HG02678 (cell line): ENCODE results near the gene EBF3.

Experiments used
- ATAC-seq: cut with Tn5 transposase; IDR thresholded peaks from one replicate; pipeline ENCODE4 v1.9.1; 2021; ENCODE audit warnings: mild to moderate bottlenecking, moderate library complexity; ENCODE audit not compliant: unreplicated experiment

The EBF3 gene

DNA sequence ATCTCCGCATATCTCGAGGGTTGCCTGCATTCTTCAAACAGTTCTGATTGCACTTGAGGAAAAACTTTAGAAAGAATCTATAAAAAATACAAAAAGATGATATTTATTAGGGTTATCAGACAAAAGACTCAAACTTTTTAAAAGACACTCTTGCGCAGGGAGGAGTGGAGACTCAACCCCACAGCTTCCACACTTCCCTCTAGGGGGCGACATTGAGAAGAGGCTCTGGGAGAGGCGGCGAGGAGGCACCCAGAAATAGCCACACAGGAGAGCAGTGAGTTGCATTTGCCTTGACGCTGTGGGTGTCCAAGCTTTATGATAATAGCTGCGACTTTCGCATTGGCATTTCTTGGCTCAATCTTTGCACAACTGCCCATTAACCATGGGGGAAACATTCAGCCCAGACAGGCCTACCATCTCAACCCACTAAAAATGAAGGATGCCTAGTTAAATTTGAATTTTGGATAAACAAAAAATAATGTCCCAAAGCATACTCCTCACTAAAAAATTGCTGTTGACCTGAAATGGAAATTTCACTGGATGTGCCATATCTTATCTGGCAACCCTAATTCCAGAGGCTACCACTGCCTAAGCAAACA, 86.2 kb downstream of the EBF3 start:
- no peak for ATAC-seq

DNA sequence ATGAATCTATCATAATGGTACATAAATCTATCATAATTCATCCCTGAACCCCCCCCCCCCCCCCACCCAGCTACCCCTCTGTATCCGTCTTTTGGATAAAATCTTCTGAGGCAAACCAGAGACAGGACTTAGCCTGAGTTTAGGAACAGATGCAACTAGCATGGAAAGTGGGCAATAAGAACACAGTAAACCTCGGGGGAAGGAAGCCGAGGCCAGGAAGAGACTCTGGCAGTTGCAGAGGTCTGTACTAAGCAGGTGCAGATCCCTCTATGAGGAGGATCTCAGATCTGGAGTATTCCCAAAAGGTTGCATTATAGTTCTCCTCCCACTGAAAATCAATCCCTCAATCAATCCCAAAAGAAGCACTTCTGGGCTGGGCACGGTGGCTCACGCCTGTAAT, 87.2 kb downstream of the EBF3 start:
- ATAC-seq = no peak

DNA sequence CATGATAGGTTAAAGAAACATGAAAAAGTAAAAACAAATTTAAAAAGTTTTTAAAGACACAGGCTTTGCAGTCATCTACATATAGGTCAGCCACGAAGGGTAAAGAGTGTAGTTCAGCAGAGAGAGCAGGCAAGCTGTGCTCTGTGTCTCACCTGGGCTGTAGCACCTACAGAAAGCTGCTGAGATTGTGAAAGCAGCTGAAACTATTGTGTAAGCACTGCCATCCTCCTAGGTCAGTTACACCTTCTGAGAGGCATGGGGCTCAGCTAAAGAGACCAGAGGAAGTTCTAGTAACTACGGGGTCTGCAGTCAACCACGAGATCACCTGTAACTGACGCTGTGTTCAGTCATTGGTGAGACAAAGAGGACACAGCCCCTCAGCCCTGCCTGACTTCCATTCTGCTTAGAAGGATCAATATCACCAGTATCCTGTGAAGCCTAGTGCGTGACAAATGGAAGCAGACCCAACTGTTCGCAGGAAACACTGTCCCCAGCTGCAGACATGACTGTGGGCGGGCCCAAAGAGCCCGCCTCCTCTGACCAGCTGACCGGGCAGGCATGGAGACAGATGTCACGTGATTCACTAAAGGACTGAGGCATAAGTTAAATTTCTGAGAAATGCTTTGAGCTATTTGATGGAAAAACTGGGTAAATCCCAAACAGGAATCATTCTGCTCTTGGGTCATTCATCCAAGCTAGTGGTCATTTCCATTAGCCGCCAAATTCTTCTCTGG, 87.9 kb downstream of the EBF3 start:
- ATAC-seq = no peak

DNA sequence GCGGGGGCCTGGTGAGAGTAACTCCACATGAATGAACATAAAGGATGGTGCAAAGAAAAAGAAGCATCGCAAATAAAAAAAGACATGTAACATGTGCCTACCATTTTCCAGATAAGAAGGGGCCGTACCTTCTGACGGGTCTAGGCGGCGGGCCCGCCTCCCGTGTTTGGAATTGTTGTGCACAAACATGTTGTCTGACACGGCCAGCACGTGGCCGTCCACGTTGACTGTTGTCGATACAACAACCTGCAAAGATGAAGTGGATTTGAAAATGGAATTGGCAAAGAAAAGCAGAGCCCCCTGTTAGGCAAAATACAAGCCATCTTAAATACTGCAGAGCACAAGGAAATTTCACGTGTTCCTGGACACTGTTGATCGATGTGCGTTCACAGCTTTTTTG, 90.7 kb downstream of the EBF3 start:
- ATAC-seq = no peak

DNA sequence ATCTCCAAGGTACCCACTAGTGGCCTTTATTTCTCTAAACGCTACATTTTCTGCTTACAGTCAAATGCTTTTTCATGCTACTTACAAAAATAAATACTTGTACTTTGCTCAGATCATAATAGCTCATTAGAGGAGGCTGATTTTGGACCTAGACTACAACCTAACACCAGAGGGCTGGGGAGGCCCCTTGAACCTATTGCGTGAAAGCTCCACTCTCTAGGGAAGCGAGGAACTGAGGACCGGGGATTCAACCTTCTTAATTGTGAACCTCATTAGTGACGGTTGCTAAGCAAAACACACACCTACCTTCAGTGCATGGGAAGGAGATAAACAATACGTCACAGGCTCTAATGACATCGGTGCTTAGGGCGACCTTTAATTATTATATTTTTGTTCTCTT, 92.1 kb downstream of the EBF3 start:
- ATAC-seq = no peak

DNA sequence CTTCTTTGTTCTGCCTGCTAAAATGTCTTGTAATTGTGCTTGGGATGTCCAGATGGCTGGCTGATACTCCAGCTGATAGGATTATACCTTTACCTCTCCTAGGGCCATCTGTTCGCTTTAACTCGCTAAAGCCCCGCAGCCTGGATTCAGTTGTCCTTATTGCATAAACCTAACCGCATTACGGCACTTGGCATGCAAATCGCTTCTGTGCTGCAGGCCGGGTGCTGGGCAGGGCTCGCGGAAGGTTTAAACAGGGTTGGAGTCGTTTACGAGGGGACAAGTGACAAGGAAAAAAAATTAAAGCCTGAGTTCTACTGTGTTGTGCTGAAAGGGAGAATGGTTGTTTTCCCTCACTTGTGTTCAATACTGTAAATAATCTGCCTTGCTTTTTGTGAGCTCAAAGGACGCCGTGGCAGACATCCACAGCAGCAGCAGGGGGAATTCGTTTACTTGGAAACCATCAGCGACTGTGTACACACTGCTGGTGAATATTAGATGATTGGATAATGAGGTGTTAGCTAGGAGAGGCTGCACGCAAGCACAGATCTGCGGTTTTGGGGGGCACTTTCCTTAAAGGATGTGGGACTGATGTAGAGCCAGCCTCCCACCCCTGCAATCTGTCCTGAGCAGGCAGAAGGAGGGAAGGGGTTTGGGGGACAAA, 93.0 kb downstream of the EBF3 start:
- ATAC-seq = no peak

DNA sequence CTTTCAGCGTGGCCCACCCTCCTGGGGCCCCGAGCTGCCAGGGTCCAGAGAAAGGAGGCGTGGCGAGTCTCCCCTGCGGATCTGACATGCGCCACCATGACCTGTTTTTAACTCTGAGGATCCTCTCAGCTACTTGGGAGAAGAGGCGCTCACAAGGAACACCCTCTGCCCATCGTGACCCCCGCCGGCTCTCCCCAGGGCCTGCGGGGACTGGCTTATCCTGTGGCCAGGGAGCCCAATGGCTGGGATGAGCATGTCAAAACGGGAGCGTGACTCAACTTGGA, 93.7 kb downstream of the EBF3 start:
- ATAC-seq = no peak

DNA sequence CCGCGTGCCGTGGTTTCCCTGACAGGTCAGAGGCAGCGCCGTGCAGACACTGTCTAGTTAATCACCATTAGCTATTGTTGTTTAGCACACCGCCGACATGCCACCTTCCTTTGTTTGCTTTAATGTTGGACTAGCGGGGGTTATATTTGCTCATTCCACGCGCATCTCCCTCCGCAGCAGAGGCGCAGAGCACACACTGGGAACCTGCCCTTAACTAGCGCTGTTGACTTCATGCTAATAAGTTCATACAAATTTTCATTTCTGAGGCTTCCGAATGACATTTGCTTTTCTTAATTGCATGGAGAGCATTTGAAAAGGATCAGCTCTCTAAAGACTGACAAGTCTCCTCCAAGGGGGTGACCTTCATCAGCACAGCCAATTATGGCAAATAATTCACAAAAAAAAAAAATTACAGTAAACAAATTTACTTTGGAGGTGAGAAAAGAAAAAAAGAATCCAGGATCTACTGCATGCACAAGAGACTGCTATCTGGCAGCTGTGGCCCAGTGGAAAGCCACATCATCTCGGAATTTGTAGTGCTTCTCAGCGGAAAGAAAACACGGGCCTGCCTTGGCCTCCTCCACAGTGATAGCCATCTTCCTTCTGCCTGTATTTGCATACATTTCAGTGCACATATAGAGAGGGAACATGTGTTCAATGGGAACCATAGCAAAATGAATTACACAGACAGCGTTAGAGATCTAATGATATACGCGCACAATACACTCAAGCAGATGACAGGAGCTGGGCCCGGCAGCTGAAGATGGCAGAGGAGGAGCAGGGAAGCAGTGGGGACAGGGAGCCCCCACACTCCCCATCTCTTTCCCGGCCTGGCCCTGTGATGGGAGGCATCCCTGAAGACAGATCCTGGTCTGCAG, 94.2 kb downstream of the EBF3 start:
- no peak for ATAC-seq

DNA sequence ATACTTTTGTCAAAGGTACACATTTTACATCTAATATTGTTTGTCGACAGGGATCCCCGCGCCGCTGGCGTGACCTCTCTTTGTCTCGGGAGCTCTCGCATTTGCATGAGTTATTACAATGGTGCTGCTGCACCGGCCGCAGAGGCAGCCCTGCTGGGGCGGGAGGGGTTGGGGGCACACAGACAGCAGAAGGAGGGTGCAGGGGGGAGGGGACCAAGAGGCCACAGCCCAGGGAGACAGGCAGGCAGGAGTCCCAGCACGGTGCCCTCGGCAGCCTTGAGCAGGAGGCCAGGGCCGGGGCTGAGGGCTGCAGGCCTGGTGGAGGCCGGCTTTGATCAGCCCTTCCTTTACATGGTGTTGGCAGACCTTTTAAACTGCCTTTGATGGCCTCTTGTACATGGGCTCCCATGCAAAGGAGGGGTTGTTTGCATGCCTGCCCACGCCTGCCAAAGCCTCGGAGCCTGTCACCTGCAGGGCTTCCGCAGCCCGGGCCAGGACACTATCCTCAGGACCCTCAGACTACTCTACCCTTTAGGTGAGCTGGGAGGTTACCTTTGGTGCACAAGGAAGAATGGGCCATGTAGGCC, 95.5 kb downstream of the EBF3 start:
- ATAC-seq = no peak

DNA sequence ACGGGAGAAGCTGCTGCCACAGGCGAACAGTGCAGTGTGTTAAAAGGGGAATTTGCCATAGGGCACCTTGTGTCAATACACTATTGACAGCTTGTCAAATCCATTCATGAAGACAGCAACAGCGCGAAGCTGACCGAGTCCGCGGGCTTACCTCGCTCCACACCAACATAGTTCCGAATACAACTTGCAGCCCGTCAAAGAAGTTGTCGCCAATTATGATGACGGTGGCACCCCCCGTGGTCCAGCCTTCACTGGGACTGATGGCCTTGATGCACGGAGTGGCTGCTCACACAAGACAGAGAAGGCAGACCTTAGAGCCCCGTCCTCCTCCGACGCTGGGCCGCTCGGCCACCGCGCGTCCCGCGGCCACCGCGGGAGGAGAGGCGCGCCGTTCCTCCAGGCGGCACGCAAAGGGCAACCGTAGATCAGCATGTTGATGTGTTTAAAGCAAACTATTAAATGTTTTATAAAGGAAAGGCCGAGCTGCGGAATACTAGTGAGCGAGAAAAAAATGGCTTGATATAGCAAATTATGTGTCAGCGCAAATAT, 96.4 kb downstream of the EBF3 start:
- no peak for ATAC-seq

DNA sequence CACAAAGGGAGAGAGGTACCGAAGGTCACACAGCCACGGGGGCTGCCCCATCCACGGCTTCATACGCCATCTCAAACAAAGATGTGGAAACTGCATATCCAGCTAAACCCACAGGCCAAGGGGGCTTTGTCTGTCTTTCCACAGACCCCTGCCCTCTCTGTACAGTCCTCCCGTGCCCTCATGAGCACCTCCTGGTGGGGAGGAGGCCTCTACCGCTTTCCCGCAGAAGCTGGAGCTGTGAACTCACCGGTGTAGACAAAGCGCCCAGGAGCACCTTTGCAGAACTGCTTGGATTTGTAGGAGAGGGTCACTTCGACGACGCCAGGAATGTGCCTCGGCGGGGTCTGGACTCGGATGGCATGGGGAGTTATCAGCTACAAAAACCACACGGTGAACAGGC, 97.2 kb downstream of the EBF3 start:
- no peak for ATAC-seq

DNA sequence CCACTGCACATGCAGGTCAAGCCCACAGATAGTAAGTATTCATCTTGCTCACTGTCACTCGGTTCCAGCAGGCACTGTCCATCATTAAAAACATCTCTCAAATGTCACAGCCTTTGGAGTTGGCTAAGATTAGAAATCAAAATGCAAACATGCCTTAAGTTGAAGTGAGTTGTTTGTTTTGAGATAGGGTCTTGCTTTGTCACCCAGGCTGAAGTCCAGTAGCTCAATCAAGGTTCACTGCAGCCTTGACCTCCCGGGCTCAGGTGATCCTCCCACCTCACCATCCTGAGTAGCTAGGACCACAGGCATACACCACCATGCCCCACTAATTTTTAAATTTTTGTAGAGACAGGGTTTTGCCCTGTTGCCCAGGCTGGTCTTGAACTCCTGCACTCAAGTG, 98.1 kb downstream of the EBF3 start:
- ATAC-seq = no peak

DNA sequence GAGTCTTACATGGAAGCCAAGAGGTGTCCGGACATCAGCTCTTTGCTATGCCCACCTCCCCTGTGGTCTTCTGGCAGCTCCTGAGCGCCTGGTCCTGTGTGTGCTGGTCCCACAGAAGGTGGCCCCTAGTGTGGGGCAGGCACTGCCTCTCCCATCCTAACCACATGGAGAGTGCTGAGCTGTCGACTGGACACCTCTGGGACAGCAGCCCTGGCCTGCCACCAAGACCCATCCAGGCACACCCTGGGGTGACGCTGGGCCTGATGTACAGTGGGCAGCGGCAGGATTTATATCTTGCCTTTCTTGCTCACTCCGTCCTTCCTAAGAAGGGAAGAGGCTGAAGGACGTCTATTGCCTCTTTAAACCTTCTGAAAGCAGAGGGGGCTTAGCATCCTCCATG, 98.7 kb downstream of the EBF3 start:
- no peak for ATAC-seq

DNA sequence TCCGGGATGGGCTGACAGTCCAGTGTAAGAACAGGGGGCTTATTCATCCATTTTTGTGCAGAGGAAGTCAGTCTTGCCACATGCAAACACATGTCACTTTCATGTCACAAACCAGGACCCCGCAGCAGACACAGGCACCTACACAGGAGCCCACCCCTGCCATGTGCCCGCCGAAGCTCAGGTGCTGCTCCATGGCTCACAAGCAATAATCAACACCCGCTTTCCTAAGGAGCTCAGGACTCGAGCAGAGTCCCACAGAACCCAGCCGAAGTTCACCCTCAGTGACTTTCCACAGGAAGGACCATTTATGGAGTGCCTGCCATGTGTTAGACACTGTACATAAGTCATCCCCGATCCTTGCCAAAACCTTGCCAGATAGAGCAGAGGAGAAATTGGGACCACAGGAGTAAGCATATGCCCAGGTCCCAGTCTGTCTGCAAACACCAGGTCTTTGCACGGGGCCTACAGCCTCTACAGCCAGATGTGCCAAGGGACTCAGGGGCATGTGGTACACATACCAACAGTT, 99.4 kb downstream of the EBF3 start:
- no peak for ATAC-seq

DNA sequence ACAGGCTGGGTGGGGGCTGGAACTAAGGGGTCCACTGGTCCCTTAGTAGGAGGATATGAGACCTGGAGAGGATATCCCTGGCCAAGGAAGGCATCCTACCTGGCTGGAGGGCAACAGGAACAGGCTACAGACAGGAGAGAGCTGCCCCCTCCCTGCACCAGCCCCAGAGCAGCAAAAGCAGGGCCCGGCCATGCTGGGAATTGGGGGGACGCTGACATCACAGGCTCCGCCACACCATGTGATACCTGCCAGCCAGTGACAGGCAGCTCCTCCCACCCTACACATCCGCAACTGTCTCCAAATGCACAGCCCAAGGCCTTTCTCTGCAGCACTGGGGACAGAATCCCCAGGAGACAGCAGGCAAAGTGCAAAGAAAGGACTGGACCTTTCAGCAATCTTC, 100.0 kb downstream of the EBF3 start:
- ATAC-seq = no peak

DNA sequence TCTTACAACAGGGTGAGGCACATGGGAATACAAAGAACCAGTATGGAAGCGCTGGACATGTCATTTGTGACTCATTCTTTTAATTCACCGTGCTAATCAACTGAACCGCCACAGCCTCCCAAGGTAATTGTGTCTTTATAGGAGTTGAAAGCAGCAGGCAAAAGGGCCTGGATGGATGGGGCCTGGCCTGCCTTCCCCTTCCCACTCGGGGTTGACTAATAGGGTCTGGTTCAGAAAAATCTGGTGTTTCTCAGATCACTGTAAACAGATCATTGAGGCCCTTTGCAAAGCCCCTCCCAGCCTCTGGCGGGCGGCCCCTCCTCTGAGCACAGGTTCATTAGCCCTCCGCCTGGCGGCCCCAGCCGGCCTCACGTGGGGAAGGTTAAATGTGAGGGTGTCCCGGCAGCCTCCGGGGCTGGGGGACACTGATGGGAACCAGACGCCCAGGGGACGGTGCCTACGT, 100.8 kb downstream of the EBF3 start:
- no peak for ATAC-seq

DNA sequence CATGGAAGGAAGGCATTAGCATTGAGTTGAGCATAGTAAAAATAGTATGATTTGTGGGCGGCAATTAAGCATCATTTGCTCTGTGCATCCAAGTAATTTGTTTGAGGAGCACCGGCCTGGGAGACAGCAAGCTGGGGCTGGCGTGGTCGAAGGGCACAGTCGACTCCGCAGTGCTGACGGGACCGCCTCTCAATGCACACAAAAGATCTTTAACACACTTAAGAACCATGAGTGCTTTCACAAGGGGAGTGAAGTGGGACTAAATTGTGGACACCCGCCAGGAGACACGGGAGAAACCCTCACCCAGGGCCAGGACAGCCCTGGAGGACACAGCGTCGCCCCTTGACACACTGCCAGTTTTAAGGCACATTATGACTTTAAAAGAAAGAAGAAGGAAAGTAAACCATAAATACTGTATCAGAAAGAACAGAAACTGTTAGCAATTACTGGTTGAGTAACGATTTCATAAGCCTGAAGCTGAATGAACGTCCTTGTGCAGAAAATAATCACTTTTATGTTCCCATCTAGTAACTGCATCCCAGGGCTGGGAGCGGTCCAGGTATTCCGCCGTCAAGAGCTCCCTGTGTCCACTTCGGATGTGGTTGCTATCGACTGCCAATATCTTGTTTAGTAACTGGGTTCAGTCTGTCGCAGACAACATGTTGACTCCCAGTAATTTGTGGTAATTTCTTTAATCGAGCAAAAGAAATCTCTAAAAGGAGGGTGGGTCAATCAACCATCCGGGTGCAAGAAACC, 102.1 kb downstream of the EBF3 start:
- no peak for ATAC-seq

DNA sequence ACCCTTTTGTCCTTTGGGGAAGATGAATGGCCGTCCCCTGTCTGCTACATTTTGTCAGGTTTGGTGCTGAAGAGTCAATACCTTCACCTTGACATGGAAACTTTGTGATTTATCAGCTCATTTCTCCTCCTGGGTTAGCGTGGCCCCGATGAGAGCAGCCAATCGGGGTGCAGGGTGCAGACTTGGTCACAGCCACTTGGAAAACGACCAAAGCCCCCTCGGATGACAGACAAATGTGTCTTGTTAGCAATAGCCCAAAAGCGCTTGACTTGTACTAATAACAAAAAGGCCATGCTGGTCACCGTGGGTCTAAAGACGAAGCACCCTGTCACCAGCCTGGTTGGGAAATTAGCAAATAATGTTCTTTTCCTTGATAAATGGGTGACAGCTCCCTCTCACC, 103.7 kb downstream of the EBF3 start:
- no peak for ATAC-seq

DNA sequence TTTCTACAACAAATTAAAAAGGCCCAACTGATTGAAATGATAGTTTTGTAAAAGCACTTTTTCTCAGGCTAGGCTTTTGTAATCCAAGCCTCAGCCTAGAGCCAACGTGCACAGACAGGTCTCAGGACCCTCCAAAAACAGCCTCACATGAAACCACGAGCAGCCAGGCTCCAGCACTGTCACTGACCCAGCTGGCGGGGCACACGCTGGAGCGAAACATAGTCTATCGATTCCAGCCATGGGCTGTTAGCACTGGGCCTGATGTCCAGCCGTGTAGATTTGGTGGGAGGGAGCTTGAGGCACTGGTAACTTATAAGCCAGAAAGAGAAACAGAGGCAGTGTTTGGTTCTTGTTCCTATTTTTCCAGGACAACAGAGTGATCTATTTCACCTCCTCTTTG, 104.5 kb downstream of the EBF3 start:
- ATAC-seq = no peak
